SU-DHL-6 (cell line): ENCODE results near the gene ZNF516.

ENCODE experiments used
- H2AFZ ChIP-seq: fragments of 200-600 bp; sonication (generic); 2 replicates; pipeline ENCODE4 v1.6.1; 2014; ENCODE audit warnings: low read depth, mild to moderate bottlenecking, moderate library complexity, mixed read lengths, antibody characterized with exemption, low read length; ENCODE audit not compliant: severe bottlenecking
- H3F3A ChIP-seq: fragments of 200-600 bp; shearing (Covaris generic); 2 replicates; pipeline ENCODE4 v1.6.0; 2016; ENCODE audit warnings: antibody characterized with exemption, mild to moderate bottlenecking; ENCODE audit not compliant: insufficient read depth
- H3K27ac ChIP-seq: fragments of 200-600 bp; sonication (generic); 2 replicates; pipeline ENCODE4 v1.5.1; 2016; ENCODE audit warnings: low read depth, mild to moderate bottlenecking, low read length, moderate library complexity, mixed read lengths
- H3K27me3 ChIP-seq: fragments of 200-600 bp; sonication (generic), shearing (Covaris generic); 2 replicates; pipeline ENCODE4 v1.6.0; 2014; ENCODE audit warnings: mild to moderate bottlenecking, low read length
- H3K36me3 ChIP-seq: fragments of 200-600 bp; sonication (generic); 2 replicates; pipeline ENCODE4 v1.6.1; 2014; ENCODE audit warnings: mild to moderate bottlenecking, low read length, mixed read lengths
- H3K4me2 ChIP-seq: fragments of 300-600, 200-600 bp; shearing (Covaris generic), sonication (generic); 2 replicates; pipeline ENCODE4 v1.6.0; 2014; ENCODE audit warnings: low read length, low read depth, mild to moderate bottlenecking; ENCODE audit not compliant: poor library complexity, severe bottlenecking
- H3K4me3 ChIP-seq: fragments of 200-600 bp; sonication (generic); 2 replicates; pipeline ENCODE4 v1.5.1; 2014; ENCODE audit warnings: antibody characterized with exemption, low read length, mild to moderate bottlenecking, mixed read lengths; ENCODE audit not compliant: insufficient read depth, poor library complexity, severe bottlenecking
- H3K79me2 ChIP-seq: fragments of 200-600 bp; sonication (generic); 2 replicates; pipeline ENCODE4 v1.6.1; 2014; ENCODE audit warnings: mild to moderate bottlenecking, low read length, moderate library complexity; ENCODE audit not compliant: insufficient read depth
- H3K9ac ChIP-seq: fragments of 200-600 bp; sonication (generic); 2 replicates; pipeline ENCODE4 v1.7.0; 2014; ENCODE audit warnings: mild to moderate bottlenecking, low read length
- H3K9me2 ChIP-seq: fragments of 200-600 bp; sonication (generic); replicated peaks from 2 replicates; pipeline ENCODE4 v1.6.1; 2014; ENCODE audit warnings: low read length; ENCODE audit not compliant: insufficient read depth
- H3K9me3 ChIP-seq: fragments of 200-600 bp; sonication (generic); 2 replicates; pipeline ENCODE4 v1.6.1; 2014; ENCODE audit warnings: low read length, mixed read lengths; ENCODE audit not compliant: insufficient read depth
- H4K20me1 ChIP-seq: fragments of 200-600 bp; sonication (generic); 2 replicates; pipeline ENCODE4 v1.6.1; 2014; ENCODE audit warnings: low read depth, mild to moderate bottlenecking, antibody characterized with exemption, low read length, moderate library complexity, mixed read lengths
- EZH2phosphoT487 ChIP-seq: fragments of 200-600 bp; sonication (generic), shearing (Covaris generic); conservative IDR thresholded peaks from 2 replicates; pipeline ENCODE4 v1.6.1; 2018; ENCODE audit warnings: mild to moderate bottlenecking, antibody characterized with exemption, low read length, moderate library complexity, mixed read lengths
- TF ChIP-seq, protein P1 (sequence below): fragments of 200-600 bp; sonication (generic); IDR thresholded peaks from one replicate; pipeline ENCODE4 v1.5.1; 2017; ENCODE audit warnings: antibody characterized with exemption, mild to moderate bottlenecking, low read length, moderate library complexity; ENCODE audit not compliant: insufficient read depth, poor library complexity, severe bottlenecking

Gene ZNF516

DNA sequence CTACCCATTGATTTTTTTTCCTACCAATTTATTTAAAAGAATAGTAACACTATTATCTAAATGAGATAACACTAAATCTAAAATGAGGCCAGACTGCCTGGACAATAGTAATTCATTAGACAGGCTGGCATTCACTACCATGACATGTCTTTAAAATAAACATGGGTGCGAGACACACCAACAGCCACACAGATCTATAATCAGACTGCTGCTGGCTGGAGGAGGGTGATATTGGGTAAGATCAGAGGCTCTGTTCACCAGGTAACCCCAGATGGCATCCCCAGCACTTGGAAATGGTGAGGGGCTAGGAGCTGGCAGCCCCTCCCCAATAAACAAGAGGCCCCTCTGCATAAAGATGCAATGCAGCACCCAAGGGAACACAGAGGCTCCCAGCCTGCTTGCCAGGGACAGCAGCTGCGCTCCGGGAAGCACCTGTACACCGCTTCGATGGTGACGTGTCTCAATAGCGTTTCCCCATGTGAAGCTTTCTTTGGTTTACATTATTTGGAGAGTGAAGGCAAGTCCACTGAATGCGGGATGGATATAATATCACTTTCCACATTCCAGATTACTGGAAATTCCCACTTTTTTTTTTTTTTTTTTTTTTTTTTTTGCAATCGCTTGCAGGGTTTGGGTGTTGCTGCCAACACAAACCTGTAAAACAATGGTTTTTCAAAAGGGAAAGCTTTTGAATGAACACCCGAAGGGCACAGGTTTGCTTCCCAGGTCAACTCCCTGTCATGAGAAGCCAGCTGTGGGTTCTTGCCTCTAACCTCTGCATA, 159.0 kb downstream of the ZNF516 start:
- Histone ChIP-seq H3K9me3 (no peaks in the 10 kb centered on the region; the same call in 1 of the 2 replicates), H3K4me2 (no peak overlapping the region), H3K9me2 (no peaks in the 10 kb centered on the region), H3F3A (no peaks in the 10 kb centered on the region), H4K20me1 (no peaks in the 10 kb centered on the region), H3K4me3 (no peak overlapping the region), H3K79me2 (no peaks in the 10 kb centered on the region), H3K27me3 (no peaks in the 10 kb centered on the region), H3K9ac (no peak overlapping the region), H2AFZ (no peak overlapping the region), H3K27ac (no peak overlapping the region), H3K36me3 (no peaks in the 10 kb centered on the region)
- no peak for TF ChIP-seq EZH2phosphoT487
- TF ChIP-seq, protein P1, sequence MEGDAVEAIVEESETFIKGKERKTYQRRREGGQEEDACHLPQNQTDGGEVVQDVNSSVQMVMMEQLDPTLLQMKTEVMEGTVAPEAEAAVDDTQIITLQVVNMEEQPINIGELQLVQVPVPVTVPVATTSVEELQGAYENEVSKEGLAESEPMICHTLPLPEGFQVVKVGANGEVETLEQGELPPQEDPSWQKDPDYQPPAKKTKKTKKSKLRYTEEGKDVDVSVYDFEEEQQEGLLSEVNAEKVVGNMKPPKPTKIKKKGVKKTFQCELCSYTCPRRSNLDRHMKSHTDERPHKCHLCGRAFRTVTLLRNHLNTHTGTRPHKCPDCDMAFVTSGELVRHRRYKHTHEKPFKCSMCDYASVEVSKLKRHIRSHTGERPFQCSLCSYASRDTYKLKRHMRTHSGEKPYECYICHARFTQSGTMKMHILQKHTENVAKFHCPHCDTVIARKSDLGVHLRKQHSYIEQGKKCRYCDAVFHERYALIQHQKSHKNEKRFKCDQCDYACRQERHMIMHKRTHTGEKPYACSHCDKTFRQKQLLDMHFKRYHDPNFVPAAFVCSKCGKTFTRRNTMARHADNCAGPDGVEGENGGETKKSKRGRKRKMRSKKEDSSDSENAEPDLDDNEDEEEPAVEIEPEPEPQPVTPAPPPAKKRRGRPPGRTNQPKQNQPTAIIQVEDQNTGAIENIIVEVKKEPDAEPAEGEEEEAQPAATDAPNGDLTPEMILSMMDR, result no peak

DNA sequence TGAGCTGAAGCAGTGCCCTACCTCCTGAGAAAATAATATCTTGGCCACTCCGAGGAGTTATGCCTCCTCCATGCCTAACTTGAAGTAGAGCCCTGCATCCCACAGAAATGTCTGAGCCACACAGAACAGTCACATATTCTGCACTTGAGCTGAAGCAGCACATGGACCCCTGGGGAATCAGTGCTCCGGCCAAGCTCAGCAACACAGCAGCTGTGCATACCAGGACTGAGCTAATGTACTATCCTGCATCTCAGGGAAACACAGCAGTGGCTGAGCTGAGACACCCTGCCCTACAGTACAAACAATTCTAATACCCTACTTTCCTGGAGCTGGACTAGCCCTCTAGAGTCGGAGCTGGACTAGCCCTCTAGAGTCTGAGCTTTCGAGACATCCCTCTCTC, 166.9 kb downstream of the ZNF516 start:
- no peaks in the 10 kb centered on the region for H3K79me2 ChIP-seq
- H3K27ac ChIP-seq, result no peak overlapping the region
- H3K4me2 ChIP-seq, result no peak overlapping the region
- H2AFZ ChIP-seq, result no peak overlapping the region
- no peaks in the 10 kb centered on the region for H3K9me2 ChIP-seq
- no peak overlapping the region for H3K4me3 ChIP-seq
- no peaks in the 10 kb centered on the region for H3F3A ChIP-seq
- TF ChIP-seq EZH2phosphoT487, result no peak
- TF ChIP-seq, protein P1, result no peak
- no peaks in the 10 kb centered on the region for H3K36me3 ChIP-seq
- H4K20me1 ChIP-seq, result no peaks in the 10 kb centered on the region
- no peaks in the 10 kb centered on the region; the same call in 1 of the 2 replicates for H3K9me3 ChIP-seq
- no peak overlapping the region for H3K9ac ChIP-seq
- H3K27me3 ChIP-seq, result no peaks in the 10 kb centered on the region

DNA sequence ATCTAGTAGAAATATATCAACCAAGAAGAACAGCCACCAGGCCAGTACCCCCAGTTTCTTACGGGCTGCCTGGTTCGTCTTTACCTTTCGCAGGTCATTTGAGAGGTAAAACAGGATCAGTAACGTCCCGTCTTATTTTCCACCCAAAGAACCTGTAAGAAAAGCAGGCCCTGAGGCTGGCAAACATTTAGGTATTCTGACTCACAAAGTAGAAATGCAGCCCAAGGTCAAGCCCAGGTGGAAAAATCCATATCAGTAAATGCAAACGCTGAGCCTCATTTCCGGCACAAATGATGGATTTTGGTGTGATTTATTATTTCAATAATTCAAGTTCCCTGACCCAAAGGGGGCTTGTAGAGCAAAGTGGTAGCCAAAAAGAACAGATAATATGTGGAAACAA, 171.2 kb downstream of the ZNF516 start:
- no peaks in the 10 kb centered on the region for H3K79me2 ChIP-seq
- no peaks in the 10 kb centered on the region for H4K20me1 ChIP-seq
- H3K27ac ChIP-seq, result no peak overlapping the region
- TF ChIP-seq, protein P1, result no peak
- TF ChIP-seq EZH2phosphoT487, result no peak
- no peaks in the 10 kb centered on the region for H3K36me3 ChIP-seq
- no peak overlapping the region for H2AFZ ChIP-seq
- H3K9me2 ChIP-seq, result no peaks in the 10 kb centered on the region
- H3K9me3 ChIP-seq, result no peaks in the 10 kb centered on the region
- no peak overlapping the region for H3K9ac ChIP-seq
- no peak overlapping the region for H3K4me2 ChIP-seq
- H3K4me3 ChIP-seq, result no peak overlapping the region
- no peaks in the 10 kb centered on the region for H3F3A ChIP-seq
- H3K27me3 ChIP-seq, result no peaks in the 10 kb centered on the region
